ENCODE measurements around the gene SELENOP. TPM values are rescaled to one million over a fixed set of nuclear protein-coding genes. Genes with fewer than 3 reads are reported as not detected.

The SELENOP gene
- total and polyA plus RNA-seq, 2 of the 8 experiments (the other 6 are each of a cell fraction or from before 2014, with no cell fraction given), result 5.5 to 19.4 TPM

DNA sequence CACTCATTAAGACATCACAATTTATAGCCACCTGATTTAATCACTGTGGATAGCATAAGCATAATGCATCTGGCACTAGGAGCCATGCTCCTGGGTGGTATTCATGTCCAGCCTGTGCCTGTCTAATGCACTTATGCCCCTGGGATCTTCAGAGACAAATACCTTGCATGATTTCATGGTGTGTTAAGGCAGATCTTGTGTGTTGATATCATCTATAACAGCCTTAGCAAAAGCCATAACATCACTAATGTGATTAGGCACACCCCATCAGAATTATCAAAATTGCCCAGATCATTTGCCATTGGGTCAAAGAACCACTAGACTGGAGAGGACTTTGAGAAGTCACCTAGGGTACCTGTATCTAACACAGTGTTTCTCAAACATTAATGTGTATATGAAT lies 43.7 kb upstream of the SELENOP start (continued):
- TF ChIP-seq, protein P1, sequence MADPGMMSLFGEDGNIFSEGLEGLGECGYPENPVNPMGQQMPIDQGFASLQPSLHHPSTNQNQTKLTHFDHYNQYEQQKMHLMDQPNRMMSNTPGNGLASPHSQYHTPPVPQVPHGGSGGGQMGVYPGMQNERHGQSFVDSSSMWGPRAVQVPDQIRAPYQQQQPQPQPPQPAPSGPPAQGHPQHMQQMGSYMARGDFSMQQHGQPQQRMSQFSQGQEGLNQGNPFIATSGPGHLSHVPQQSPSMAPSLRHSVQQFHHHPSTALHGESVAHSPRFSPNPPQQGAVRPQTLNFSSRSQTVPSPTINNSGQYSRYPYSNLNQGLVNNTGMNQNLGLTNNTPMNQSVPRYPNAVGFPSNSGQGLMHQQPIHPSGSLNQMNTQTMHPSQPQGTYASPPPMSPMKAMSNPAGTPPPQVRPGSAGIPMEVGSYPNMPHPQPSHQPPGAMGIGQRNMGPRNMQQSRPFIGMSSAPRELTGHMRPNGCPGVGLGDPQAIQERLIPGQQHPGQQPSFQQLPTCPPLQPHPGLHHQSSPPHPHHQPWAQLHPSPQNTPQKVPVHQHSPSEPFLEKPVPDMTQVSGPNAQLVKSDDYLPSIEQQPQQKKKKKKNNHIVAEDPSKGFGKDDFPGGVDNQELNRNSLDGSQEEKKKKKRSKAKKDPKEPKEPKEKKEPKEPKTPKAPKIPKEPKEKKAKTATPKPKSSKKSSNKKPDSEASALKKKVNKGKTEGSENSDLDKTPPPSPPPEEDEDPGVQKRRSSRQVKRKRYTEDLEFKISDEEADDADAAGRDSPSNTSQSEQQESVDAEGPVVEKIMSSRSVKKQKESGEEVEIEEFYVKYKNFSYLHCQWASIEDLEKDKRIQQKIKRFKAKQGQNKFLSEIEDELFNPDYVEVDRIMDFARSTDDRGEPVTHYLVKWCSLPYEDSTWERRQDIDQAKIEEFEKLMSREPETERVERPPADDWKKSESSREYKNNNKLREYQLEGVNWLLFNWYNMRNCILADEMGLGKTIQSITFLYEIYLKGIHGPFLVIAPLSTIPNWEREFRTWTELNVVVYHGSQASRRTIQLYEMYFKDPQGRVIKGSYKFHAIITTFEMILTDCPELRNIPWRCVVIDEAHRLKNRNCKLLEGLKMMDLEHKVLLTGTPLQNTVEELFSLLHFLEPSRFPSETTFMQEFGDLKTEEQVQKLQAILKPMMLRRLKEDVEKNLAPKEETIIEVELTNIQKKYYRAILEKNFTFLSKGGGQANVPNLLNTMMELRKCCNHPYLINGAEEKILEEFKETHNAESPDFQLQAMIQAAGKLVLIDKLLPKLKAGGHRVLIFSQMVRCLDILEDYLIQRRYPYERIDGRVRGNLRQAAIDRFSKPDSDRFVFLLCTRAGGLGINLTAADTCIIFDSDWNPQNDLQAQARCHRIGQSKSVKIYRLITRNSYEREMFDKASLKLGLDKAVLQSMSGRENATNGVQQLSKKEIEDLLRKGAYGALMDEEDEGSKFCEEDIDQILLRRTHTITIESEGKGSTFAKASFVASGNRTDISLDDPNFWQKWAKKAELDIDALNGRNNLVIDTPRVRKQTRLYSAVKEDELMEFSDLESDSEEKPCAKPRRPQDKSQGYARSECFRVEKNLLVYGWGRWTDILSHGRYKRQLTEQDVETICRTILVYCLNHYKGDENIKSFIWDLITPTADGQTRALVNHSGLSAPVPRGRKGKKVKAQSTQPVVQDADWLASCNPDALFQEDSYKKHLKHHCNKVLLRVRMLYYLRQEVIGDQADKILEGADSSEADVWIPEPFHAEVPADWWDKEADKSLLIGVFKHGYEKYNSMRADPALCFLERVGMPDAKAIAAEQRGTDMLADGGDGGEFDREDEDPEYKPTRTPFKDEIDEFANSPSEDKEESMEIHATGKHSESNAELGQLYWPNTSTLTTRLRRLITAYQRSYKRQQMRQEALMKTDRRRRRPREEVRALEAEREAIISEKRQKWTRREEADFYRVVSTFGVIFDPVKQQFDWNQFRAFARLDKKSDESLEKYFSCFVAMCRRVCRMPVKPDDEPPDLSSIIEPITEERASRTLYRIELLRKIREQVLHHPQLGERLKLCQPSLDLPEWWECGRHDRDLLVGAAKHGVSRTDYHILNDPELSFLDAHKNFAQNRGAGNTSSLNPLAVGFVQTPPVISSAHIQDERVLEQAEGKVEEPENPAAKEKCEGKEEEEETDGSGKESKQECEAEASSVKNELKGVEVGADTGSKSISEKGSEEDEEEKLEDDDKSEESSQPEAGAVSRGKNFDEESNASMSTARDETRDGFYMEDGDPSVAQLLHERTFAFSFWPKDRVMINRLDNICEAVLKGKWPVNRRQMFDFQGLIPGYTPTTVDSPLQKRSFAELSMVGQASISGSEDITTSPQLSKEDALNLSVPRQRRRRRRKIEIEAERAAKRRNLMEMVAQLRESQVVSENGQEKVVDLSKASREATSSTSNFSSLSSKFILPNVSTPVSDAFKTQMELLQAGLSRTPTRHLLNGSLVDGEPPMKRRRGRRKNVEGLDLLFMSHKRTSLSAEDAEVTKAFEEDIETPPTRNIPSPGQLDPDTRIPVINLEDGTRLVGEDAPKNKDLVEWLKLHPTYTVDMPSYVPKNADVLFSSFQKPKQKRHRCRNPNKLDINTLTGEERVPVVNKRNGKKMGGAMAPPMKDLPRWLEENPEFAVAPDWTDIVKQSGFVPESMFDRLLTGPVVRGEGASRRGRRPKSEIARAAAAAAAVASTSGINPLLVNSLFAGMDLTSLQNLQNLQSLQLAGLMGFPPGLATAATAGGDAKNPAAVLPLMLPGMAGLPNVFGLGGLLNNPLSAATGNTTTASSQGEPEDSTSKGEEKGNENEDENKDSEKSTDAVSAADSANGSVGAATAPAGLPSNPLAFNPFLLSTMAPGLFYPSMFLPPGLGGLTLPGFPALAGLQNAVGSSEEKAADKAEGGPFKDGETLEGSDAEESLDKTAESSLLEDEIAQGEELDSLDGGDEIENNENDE (IDR thresholded peaks at IDR 0.05; ENCODE audit: insufficient replicate concordance, low read length), result no peak
- TF ChIP-seq MAFK (IDR thresholded peaks at IDR 0.05; ENCODE audit: low read depth, low read length) (no peak), YY1 (IDR thresholded peaks at IDR 0.05; ENCODE audit: low read depth, low read length) (no peak), TBP (IDR thresholded peaks at IDR 0.05; ENCODE audit: low read depth, low read length) (no peak)
- TF ChIP-seq, protein P2, sequence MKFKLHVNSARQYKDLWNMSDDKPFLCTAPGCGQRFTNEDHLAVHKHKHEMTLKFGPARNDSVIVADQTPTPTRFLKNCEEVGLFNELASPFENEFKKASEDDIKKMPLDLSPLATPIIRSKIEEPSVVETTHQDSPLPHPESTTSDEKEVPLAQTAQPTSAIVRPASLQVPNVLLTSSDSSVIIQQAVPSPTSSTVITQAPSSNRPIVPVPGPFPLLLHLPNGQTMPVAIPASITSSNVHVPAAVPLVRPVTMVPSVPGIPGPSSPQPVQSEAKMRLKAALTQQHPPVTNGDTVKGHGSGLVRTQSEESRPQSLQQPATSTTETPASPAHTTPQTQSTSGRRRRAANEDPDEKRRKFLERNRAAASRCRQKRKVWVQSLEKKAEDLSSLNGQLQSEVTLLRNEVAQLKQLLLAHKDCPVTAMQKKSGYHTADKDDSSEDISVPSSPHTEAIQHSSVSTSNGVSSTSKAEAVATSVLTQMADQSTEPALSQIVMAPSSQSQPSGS (IDR thresholded peaks at IDR 0.05; ENCODE audit: low read length), result no peak
